Measurements from ENCODE around the gene CMBL.
"Not testable (repeated sequence)": the region's sequence is repeated elsewhere in the genome, so short reads cannot be mapped to it uniquely, and the experiment has no call there.

CMBL gene

GRCh38 chr5:10315824-10316509 lies 8.3 kb upstream of the CMBL start:
- in situ Hi-C loops (cut with HindIII; ENCODE audit: low pct_ligation_motif_present, low pct_unique_long_range_greater_than_20kb, low sequenced_read_pairs): no loop called here
- DNase-seq: no peak

- DNase-seq: no peak
- in situ Hi-C loops (cut with HindIII; ENCODE audit: low pct_ligation_motif_present, low pct_unique_long_range_greater_than_20kb, low sequenced_read_pairs): no loop called here
These were observed 7.5 kb upstream of the CMBL start for GRCh38 chr5:10315201-10315600.

- in situ Hi-C loops (cut with HindIII; ENCODE audit: low pct_ligation_motif_present, low pct_unique_long_range_greater_than_20kb, low sequenced_read_pairs): no loop called here
- DNase-seq: no peak
These were observed 4.1 kb upstream of the CMBL start for GRCh38 chr5:10311595-10312425.

GRCh38 chr5:10310835-10311570 lies 3.3 kb upstream of the CMBL start:
- DNase-seq; in situ Hi-C loops (cut with HindIII; ENCODE audit: low pct_ligation_motif_present, low pct_unique_long_range_greater_than_20kb, low sequenced_read_pairs): not testable (repeated sequence)

- peak; percentile 42 for DNase-seq
- in situ Hi-C loops (cut with HindIII; ENCODE audit: low pct_ligation_motif_present, low pct_unique_long_range_greater_than_20kb, low sequenced_read_pairs): no loop called here
These were observed 2.5 kb upstream of the CMBL start for GRCh38 chr5:10310066-10310779.

GRCh38 chr5:10308844-10309243 lies 1.1 kb upstream of the CMBL start:
- no peak for DNase-seq
- in situ Hi-C loops (cut with HindIII; ENCODE audit: low pct_ligation_motif_present, low pct_unique_long_range_greater_than_20kb, low sequenced_read_pairs): no loop called here

- in situ Hi-C loops (cut with HindIII; ENCODE audit: low pct_ligation_motif_present, low pct_unique_long_range_greater_than_20kb, low sequenced_read_pairs): no loop called here
- no peak for DNase-seq
These were observed 896 bp downstream of the CMBL start for GRCh38 chr5:10306806-10307205.

GRCh38 chr5:10306114-10306513 lies 1.6 kb downstream of the CMBL start:
- in situ Hi-C loops (cut with HindIII; ENCODE audit: low pct_ligation_motif_present, low pct_unique_long_range_greater_than_20kb, low sequenced_read_pairs): no loop called here
- no peak for DNase-seq

GRCh38 chr5:10304932-10305331 lies 2.8 kb downstream of the CMBL start:
- DNase-seq: no peak

GRCh38 chr5:10303699-10304170 lies 4.0 kb downstream of the CMBL start:
- in situ Hi-C loops (cut with HindIII; ENCODE audit: low pct_ligation_motif_present, low pct_unique_long_range_greater_than_20kb, low sequenced_read_pairs): no loop called here
- DNase-seq: no peak

More at GRCh38 chr5:10304932-10305331, 2.8 kb downstream of the CMBL start:
- in situ Hi-C loops (cut with HindIII; ENCODE audit: low pct_ligation_motif_present, low pct_unique_long_range_greater_than_20kb, low sequenced_read_pairs): no loop called here

- no peak for DNase-seq
- in situ Hi-C loops (cut with HindIII; ENCODE audit: low pct_ligation_motif_present, low pct_unique_long_range_greater_than_20kb, low sequenced_read_pairs): no loop called here
These were observed 4.5 kb downstream of the CMBL start for GRCh38 chr5:10303201-10303600.

- in situ Hi-C loops (cut with HindIII; ENCODE audit: low pct_ligation_motif_present, low pct_unique_long_range_greater_than_20kb, low sequenced_read_pairs): no loop called here
These were observed 5.7 kb downstream of the CMBL start for GRCh38 chr5:10301842-10302610.

GRCh38 chr5:10301266-10301665 lies 6.4 kb downstream of the CMBL start:
- no peak for DNase-seq
- in situ Hi-C loops (cut with HindIII; ENCODE audit: low pct_ligation_motif_present, low pct_unique_long_range_greater_than_20kb, low sequenced_read_pairs): no loop called here

More at GRCh38 chr5:10301842-10302610, 5.7 kb downstream of the CMBL start:
- no peak for DNase-seq

GRCh38 chr5:10300246-10300645 lies 7.5 kb downstream of the CMBL start:
- no peak for DNase-seq
- in situ Hi-C loops (cut with HindIII; ENCODE audit: low pct_ligation_motif_present, low pct_unique_long_range_greater_than_20kb, low sequenced_read_pairs): no loop called here

- DNase-seq: no peak
- in situ Hi-C loops (cut with HindIII; ENCODE audit: low pct_ligation_motif_present, low pct_unique_long_range_greater_than_20kb, low sequenced_read_pairs): no loop called here
These were observed 10.0 kb downstream of the CMBL start for GRCh38 chr5:10297646-10298204.

- in situ Hi-C loops (cut with HindIII; ENCODE audit: low pct_ligation_motif_present, low pct_unique_long_range_greater_than_20kb, low sequenced_read_pairs): no loop called here
These were observed 11.9 kb downstream of the CMBL start for GRCh38 chr5:10295619-10296326.

More at GRCh38 chr5:10295619-10296326, 11.9 kb downstream of the CMBL start:
- no peak for DNase-seq

Data from ACHN (cell line).